Measurements from ENCODE around the gene SLC29A2.
"Not testable (repeated sequence)": the region's sequence is repeated elsewhere in the genome, so short reads cannot be mapped to it uniquely, and the experiment has no call there.

Gene SLC29A2

GRCh38 chr11:66362481-66363147, 8.9 kb downstream of the SLC29A2 start:
- Histone ChIP-seq H3K9me3 (ENCODE audit: severe bottlenecking) (no peaks in the 10 kb centered on the region), H3K27ac (ENCODE audit: poor library complexity, severe bottlenecking) (no peak overlapping the region), H3K27me3 (ENCODE audit: insufficient read depth, poor library complexity, severe bottlenecking) (no peaks in the 10 kb centered on the region), H3K4me1 (ENCODE audit: insufficient read depth, poor library complexity, severe bottlenecking) (no peaks in the 10 kb centered on the region), H3K4me3 (ENCODE audit: severe bottlenecking) (no peak overlapping the region), H3K36me3 (ENCODE audit: low read depth) (peaks cover 18% of the 10 kb centered on the region; the same call in 1 of the 2 replicates)
- no peak for DNase-seq (ENCODE audit: low spot score)
- TF ChIP-seq CTCF (IDR thresholded peaks at IDR 0.05; ENCODE audit: poor library complexity, severe bottlenecking), result no peak
- no peak for ATAC-seq (ENCODE audit: low read depth)

- Histone ChIP-seq H3K4me3 (ENCODE audit: severe bottlenecking) (no peak overlapping the region), H3K9me3 (ENCODE audit: severe bottlenecking) (no peaks in the 10 kb centered on the region), H3K27me3 (ENCODE audit: insufficient read depth, poor library complexity, severe bottlenecking) (no peaks in the 10 kb centered on the region), H3K36me3 (ENCODE audit: low read depth) (peaks cover 12% of the 10 kb centered on the region; the same call in 1 of the 2 replicates), H3K27ac (ENCODE audit: poor library complexity, severe bottlenecking) (no peak overlapping the region), H3K4me1 (ENCODE audit: insufficient read depth, poor library complexity, severe bottlenecking) (no peaks in the 10 kb centered on the region)
- ATAC-seq (ENCODE audit: low read depth), result peak; percentile 5; the same call in 1 of the 3 replicates
- TF ChIP-seq CTCF (IDR thresholded peaks at IDR 0.05; ENCODE audit: poor library complexity, severe bottlenecking), result no peak
- DNase-seq (ENCODE audit: low spot score), result no peak
Observed at GRCh38 chr11:66361502-66361941, 10.0 kb downstream of the SLC29A2 start.

GRCh38 chr11:66360406-66361073, 11.0 kb downstream of the SLC29A2 start:
- no peaks in the 10 kb centered on the region for H3K4me1 ChIP-seq (ENCODE audit: insufficient read depth, poor library complexity, severe bottlenecking)
- H3K9me3 ChIP-seq (ENCODE audit: severe bottlenecking), result no peaks in the 10 kb centered on the region
- peaks cover 12% of the 10 kb centered on the region; the same call in 1 of the 2 replicates for H3K36me3 ChIP-seq (ENCODE audit: low read depth)
- H3K4me3 ChIP-seq (ENCODE audit: severe bottlenecking), result no peak overlapping the region
- no peak for TF ChIP-seq CTCF (IDR thresholded peaks at IDR 0.05; ENCODE audit: poor library complexity, severe bottlenecking)
- no peak overlapping the region for H3K27ac ChIP-seq (ENCODE audit: poor library complexity, severe bottlenecking)
- H3K27me3 ChIP-seq (ENCODE audit: insufficient read depth, poor library complexity, severe bottlenecking), result no peaks in the 10 kb centered on the region
- no peak for DNase-seq (ENCODE audit: low spot score)
- ATAC-seq (ENCODE audit: low read depth), result no peak

- Histone ChIP-seq H3K4me1 (ENCODE audit: insufficient read depth, poor library complexity, severe bottlenecking) (no peaks in the 10 kb centered on the region), H3K4me3 (ENCODE audit: severe bottlenecking) (no peak overlapping the region), H3K27me3 (ENCODE audit: insufficient read depth, poor library complexity, severe bottlenecking) (no peaks in the 10 kb centered on the region), H3K36me3 (ENCODE audit: low read depth) (peaks cover 9% of the 10 kb centered on the region; the same call in 1 of the 2 replicates), H3K27ac (ENCODE audit: poor library complexity, severe bottlenecking) (no peak overlapping the region), H3K9me3 (ENCODE audit: severe bottlenecking) (no peaks in the 10 kb centered on the region)
- DNase-seq (ENCODE audit: low spot score) (no peak), ATAC-seq (ENCODE audit: low read depth) (no peak)
- no peak for TF ChIP-seq CTCF (IDR thresholded peaks at IDR 0.05; ENCODE audit: poor library complexity, severe bottlenecking)
Observed at GRCh38 chr11:66359662-66360087, 11.9 kb downstream of the SLC29A2 start.

GRCh38 chr11:66350560-66351235, 20.9 kb downstream of the SLC29A2 start:
- not testable (repeated sequence) for H3K9me3 ChIP-seq (ENCODE audit: severe bottlenecking); H3K4me1 ChIP-seq (ENCODE audit: insufficient read depth, poor library complexity, severe bottlenecking); ATAC-seq (ENCODE audit: low read depth); DNase-seq (ENCODE audit: low spot score); H3K27ac ChIP-seq (ENCODE audit: poor library complexity, severe bottlenecking); H3K4me3 ChIP-seq (ENCODE audit: severe bottlenecking); H3K27me3 ChIP-seq (ENCODE audit: insufficient read depth, poor library complexity, severe bottlenecking); H3K36me3 ChIP-seq (ENCODE audit: low read depth)

Measured in RWPE2 (cell line).